Dedifferentiated amniotic fluid mesenchymal stem cell (primary cell): Measurements from ENCODE around the gene LY6G6F.
A peak's percentile ranks its signal among the peaks of the same experiment; 100 is the strongest.
"Not testable (repeated sequence)": the region's sequence is repeated elsewhere in the genome, so short reads cannot be mapped to it uniquely, and the experiment has no call there.

ENCODE experiments used
- DNase-seq: peaks from one replicate; pipeline ENCODE4 v3.0.0-alpha.2; 2016; ENCODE audit errors: extremely low spot score

LY6G6F gene

GRCh38 chr6:31702819-31703716 lies 3.6 kb upstream of the LY6G6F start, which contains the start of gene ABHD16A:
ABHD16A (minus strand) TSS chr6:31703324; CDS start chr6:31703281, 43 bp downstream.
- DNase-seq = peak; percentile 97

GRCh38 chr6:31705931-31706330 lies 735 bp upstream of the LY6G6F start:
- DNase-seq = no peak

- no peak for DNase-seq
Measured at GRCh38 chr6:31707701-31708100, 1.0 kb downstream of the LY6G6F start.

DNA sequence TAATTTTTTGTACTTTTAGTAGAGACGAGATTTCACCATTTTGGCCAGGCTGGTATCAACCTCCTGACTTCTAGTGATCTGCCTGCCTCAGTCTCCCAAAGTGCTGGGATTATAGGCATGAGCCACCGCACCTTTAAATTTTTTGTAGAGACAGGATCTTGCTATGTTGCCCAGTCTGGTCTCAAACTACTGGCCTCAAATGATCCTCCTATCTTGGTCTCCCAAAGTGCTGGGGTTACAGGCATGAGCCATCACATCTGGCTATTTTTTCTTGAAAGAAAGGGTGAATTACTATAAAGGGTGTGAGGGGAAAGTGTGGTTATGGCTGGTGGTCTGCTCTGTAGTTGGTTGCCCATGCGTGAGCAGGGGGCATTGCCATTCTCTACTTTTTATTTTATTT lies 1.6 kb downstream of the LY6G6F start:
- DNase-seq = no peak

DNA sequence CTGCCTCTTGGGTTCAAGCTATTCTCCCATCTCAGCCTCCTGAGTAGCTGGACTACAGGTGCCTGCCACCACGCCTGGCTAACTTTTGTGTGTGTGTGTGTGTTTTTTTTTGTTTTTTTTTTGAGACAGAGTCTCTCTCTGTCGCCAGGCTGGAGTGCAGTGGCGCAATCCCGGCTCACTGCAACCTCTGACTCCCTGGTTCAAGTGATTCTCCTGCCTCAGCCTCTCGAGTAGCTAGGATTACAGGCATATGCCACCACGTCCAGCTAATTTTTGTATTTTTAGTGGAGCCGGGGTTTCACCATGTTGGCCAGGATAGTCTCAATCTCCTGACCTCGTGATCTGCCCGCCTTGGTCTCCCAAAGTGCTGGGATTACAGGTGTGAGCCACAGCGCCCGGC lies 2.5 kb downstream of the LY6G6F start:
- not testable (repeated sequence) for DNase-seq

GRCh38 chr6:31710523-31711219 lies 4.0 kb downstream of the LY6G6F start:
- DNase-seq = no peak

GRCh38 chr6:31711233-31711632 lies 4.6 kb downstream of the LY6G6F start:
- DNase-seq = no peak

- no peak for DNase-seq
Measured at GRCh38 chr6:31712296-31712695, 5.6 kb downstream of the LY6G6F start.

DNA sequence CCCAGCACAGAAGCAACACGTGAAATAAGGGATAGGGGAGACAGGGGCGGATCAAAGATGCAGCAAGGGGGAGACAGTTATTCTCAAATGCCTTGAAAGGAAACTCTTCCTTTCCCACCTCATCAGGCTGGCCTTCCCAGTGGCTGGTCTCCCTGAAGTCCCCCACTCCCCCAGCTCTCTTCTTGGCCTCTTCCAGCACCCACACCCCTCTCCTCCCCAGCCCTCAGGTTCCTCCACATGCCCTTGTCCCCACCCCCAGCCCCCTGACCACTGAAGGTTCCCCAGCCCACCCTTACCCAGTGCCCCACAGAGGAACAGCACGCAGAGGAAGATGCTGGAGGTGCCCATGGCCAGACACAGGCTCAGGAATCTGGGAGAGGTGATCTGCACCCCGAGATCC lies 6.8 kb downstream of the LY6G6F start:
- no peak for DNase-seq

DNA sequence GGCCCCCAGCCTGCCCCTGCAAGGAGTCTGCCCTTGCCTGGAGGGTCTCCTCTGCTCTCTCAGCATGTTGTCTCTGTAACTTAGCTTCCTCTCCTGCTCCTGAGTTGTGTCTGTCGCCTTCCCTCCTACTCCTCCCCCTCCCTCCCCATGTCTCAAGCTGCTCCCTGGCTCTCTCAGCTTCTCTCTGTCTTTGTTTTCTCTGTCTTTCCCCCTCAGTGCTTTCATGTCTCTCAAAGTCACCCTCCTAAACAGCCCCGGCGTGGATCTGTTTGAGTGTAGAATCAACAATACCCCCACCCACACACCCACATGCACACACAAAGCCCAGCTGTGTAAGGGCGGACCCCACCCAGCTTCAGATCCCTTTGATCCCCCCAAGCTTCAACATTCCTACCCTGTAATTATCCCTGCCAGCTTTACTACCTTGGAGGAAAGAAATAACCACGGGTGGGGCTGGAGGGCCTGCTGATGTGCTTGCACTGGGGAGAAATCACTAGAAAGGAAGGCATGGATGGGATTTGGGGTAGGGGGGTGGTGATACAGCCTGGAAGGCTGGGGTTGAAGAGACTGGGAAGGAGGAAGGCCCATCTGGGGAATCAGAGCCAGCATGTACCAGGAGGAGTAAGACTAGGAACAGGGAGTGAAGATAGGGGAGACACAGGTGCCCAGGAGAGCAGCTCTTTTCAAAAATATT lies 7.5 kb downstream of the LY6G6F start:
- DNase-seq = no peak

DNA sequence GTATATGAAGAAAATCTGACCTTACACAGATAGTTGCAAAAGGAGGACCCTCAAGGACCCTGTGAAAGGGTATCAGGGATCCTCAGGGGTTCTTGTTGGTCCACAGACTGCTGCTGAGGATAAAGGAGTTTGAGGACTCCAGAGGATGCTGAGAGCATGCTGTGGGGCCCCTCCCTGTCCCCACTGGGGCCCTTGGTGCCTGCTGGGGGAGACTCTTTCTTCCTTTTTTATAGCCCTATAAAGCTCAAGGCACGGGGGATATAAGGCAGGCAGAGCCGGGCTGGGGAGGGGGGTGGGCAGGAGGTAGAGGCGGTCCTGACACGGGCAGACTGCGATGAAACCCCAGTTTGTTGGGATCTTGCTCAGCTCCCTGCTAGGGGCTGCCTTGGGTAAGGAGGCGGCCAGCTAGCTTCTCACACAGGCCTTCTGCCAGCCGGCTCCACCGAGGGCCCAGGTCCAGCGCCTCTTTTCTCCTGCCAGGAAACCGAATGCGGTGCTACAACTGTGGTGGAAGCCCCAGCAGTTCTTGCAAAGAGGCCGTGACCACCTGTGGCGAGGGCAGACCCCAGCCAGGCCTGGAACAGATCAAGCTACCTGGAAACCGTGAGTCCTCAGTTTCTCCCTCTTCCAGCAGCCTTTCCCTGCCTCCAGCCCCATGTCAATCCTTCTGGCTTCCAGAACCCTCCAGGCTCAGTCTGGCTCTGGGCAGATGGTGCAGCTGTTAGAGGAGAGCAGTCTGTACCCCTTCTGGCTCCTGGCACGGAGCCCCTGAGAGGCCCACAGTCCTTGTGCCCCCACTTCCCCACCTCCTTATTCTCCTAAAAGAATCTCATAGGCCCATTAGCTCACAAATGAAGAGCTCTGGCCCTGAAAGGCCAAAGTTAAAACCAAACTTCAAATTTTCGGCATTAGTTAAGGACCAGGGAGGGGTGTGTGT lies 8.6 kb downstream of the LY6G6F start, which contains the start of gene LY6G6D:
LY6G6D (plus strand) TSS at position 327 of the 937 bp plus-strand sequence; CDS start at position 335, 8 bp downstream.
- no peak for DNase-seq

DNA sequence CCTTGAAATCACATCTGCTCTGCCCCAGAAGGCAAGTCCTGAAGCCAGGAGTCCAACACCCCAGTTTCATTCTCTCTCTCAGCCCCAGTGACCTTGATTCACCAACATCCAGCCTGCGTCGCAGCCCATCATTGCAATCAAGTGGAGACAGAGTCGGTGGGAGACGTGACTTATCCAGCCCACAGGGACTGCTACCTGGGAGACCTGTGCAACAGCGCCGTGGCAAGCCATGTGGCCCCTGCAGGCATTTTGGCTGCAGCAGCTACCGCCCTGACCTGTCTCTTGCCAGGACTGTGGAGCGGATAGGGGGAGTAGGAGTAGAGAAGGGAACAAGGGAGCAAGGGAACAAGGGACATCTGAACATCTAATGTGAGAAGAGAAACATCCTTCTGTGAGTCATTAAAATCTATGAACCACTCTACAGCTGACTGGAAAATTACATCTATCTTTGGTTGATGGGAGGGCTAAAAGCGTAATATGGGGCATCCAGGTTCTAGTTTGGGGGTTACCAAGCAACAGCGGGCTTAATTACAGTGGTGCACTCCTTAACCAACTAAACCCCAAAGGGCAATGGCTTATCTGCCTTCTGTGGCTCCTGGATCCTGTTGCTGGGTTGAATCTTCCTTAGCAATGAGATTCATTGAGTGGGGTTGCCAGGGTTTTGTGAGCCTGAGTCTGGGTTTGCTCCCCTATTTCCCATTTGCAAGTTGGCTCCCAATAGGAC lies 11.0 kb downstream of the LY6G6F start:
- DNase-seq = no peak

DNA sequence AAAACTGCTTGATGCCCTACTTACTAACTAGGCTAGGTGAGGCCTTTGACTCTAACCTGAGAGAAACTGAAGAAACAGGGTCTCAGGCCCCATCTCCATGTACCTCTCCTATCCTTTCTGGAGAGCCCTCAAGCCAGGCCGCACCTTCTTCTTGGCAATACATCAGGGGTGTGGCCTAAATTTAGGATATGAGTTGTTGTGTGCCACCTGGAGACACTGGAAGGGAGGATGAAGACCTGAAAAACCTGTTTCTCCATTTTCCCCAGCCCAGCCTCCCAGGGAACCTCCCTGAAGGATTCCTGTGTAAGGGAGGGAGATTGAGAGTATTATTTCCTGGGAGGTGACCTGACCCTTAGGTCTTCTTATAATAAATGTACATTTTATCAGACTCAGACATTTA lies 11.6 kb downstream of the LY6G6F start:
- no peak for DNase-seq

DNA sequence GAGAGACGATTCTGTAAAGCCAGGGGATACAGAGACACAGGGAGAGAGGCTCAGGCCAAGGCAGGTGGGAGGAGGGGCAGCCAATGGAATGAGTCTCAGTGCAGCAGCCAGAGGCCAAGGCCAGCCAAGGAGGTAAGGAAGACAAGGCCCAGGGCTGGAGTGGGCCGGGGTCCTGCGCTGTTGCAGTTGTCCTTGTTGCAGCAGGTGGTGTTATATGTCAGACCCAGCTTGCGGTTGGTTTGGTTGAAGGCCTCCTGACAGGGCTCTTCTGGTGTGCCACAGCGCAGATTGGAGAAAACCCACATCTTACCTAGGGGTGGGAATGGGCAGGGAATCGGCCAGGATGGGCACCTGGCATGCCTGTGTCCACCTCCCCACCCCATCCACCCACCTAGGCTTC lies 12.3 kb downstream of the LY6G6F start:
- no peak for DNase-seq

GRCh38 chr6:31720196-31720770 lies 13.6 kb downstream of the LY6G6F start:
- DNase-seq = no peak

DNA sequence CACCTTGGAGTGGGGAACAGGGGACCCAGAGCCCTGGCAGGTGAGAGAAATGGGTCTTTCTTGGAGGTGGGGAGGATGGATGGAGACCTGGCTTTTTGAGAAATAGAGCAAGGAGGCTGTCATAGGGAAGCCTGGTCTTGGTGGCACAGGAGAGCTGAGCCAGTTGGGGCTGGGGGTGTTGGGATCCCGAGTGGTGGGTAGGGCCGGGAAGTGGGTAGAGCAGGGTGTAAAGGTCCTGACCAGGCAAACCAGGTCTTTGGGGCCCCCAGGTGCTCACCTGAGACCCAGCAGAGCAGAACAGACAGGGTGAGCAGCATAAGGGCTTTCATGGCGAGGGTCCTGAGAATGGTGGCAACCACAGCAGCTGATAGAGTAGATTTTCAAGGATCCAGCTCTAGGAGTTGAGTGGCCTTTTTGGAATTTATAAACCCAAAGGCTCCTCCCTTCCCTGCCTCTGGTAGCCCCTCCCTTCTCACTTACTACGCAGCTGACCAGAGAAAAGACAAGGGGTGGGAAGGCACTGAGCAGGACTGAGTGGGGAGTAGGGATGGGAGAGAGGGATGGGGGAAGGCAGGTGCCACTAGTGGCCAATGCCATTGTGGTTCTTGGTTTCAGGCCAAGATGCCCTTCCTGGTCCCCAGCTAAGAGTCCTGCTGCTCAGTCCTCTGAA lies 14.8 kb downstream of the LY6G6F start, which contains the start of gene LY6G6C:
LY6G6C (minus strand) TSS at position 396 of the 670 bp plus-strand sequence; CDS start at position 329, 67 bp downstream.
- no peak for DNase-seq

DNA sequence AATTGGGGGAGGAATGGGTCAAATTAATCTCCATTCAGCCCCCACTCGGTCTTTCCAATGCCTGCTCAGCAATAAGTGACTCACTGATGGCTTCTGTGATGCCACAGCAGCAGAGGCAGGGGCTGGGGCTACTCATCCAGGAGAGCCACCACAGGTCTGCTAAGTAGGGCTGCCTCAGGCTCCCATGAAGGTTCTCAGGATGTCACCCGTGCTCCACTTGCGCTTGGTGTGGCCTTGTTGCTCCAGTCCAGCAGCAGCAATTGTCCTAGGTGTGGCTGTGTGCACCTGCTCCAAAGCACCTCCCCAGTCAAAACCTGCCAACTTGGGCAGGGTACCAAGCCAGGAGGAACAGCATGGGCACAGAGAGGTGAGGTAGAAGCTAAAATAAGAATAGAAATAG lies 15.5 kb downstream of the LY6G6F start:
- DNase-seq = no peak

GRCh38 chr6:31723245-31723979 lies 16.7 kb downstream of the LY6G6F start, which contains the start of gene MPIG6B:
MPIG6B (plus strand) TSS chr6:31723373; CDS start chr6:31723384, 11 bp downstream.
- no peak for DNase-seq
